8988T (cell line): ENCODE results near the gene CPA4.

Experiments
- DNase-seq: peaks from one replicate; pipeline ENCODE4 v3.0.0; 2011

The CPA4 gene

DNA sequence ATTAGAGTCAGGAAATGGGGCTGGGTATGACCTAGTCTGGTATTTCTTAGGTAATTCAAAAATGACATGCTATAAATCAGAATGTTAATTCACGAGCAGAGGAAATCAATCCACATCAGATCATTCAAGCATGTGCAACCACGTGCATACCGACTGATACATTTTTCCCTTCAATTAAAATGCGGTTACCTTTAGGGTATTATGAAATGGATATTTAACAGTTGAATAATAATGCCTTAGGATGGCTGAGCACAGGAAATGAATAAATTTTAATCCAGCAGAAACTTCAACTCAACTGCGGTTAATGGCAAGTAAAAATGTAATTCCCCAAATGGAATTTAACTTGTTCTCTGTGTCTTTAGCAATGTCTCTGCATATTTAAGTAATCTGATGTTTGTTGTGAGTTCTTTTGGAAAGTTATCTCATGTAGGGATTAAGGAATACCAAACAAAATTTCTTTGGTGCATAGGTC lies 17.1 kb upstream of the CPA4 start:
- no peak for DNase-seq

DNA sequence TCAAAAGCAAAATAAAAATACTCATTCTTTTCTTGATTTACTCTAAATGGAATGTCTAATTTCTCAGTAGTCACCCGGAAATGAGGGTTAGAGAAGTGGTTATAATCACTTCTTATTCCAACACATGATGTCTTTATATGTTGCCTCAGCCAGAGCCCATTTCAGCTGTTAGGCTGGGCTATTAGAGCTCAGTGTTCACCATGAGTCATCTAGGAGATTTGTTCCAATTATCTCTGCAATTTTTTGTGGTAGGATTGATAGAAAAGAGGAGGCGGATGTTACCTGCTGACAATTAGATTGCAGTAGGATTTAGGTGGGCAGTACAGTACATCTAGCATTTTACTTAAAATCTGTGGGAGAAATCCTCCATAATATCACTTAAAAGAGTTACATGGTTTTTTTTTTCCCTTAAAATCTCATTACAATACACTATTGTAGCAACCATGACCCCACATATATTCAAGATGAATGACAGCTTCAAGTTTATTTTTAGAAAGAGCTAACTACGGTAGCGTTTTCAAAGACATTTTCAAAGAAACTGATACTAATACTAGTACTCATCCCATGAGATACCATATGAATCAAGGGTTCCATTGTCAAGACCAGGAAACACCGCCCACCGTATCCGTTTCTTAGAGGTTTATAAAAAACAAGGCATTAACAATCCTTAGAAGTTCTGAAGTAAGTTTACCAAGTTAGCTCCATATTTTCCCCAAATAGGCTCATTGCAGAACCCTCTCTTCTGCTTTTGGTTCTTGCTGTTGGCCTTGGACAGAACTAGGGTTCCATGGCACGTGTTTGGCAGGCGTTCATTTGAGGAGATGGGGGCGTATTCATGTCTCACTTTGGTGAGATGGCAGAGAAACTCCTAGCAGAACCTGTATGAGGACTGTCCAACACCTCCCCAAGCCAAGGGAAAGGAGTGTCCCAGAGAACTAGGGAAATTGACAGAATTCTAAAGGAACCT lies 15.9 kb upstream of the CPA4 start:
- DNase-seq: no peak

DNA sequence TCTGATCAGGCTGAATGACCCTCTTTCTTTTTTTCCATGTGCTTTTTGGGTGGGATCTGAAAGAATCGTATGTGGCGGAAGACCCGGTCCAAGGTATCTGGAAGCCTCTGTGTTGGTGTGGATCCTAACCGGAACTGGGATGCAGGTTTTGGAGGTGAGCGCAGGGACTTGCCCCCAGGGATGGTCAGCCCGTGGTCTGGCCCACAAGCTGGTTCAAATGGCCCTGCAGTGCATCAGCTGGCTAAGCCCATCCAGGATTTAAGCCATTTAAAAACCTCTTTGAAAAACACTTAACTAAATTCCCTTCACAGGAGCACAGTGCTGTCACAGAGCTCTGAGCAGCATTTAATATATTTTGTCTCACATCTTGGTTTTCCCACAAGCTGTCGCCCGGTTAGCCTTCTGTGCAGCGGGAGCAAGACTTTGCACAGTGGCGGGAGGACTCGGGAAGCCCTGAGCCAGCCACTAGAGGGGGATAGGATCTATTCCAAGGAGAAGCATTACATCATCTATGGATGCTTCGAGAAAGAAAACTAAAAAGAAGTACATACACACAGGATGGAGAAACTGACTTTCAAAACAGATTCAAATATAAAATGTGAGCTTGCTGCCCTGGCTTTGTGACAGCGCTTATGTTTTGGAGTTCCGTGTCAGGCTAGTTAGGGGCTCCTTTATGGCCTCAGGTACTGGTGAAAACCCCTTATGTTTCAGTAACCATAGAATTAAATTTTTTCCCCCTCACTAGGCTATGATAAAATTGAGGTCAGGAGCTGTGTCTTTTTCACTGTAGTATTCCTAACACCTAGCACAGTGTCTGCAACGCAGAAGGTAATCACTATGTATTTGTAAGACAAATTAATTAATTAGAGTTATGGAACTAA lies 15.0 kb upstream of the CPA4 start:
- peak; percentile 43 for DNase-seq

DNA sequence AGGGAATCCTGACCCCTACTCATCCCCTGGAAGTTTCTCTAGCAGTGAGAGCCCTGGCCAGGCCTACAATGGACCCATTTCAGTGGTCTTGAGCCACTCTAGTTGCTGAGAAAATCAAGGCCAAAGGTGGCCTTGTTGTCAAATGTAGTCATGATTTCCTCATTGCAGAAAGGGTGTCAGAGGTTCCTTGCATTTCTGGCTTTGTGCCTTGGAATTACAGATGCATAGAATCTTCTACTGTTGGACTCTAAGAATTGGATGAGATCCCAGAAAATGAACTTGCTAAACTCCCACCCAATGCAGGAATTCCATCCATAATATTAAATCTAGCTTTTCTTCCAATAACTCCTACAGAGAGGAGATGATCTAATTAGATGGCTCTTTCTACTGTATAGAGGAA lies 14.1 kb upstream of the CPA4 start:
- no peak for DNase-seq

DNA sequence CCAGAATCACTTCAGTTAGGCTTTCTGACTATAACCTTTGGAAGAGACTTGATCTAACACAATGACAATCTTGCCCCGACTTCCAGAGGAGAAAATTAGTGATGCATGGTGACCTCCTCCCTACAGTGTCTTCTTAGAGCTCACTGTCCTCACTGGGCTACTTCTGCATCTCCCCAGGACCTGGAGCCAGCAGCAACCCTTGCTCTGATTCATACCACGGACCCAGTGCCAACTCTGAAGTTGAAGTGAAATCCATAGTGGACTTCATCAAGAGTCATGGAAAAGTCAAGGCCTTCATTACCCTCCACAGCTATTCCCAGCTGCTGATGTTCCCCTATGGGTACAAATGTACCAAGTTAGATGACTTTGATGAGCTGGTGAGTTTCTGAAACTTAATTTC lies 13.7 kb upstream of the CPA4 start:
- DNase-seq: no peak

DNA sequence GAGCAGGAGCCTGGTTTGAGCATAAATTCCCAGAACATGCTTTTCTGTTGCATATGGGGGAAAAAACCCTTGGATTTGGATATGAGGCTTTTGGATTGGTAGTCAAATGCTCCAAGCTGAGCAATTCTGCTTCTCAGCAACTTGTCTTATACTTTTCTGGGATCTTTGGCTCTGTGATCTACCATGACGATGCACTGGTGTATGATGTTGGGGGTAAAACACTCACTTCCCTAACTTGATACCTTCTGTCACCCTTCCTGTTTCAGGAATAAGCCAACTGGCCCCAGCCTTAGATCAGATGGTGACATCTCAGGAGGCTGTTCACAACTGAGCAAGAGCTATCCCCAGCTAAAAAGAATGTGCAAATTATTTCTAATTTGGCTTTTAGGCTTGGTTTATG lies 13.1 kb upstream of the CPA4 start:
- DNase-seq: no peak

DNA sequence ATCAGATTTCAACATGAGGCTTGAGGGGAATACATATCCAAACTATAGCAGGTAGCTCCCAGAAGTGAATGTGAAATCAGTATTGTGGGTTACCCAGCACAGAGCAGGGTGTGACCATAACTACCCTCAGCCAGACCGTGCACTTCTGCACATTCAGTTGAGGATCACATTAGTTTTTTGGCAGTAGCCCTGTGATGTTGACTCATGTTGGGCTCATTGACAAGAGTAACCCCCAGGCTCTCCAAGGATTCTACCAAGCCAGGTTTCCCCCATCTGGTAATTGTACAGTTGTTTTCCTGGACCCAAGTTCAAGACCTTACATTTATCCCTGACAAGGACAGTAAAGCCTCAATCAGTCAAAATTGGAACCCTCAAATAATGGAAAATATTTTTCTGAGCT lies 11.7 kb upstream of the CPA4 start:
- DNase-seq: no peak

DNA sequence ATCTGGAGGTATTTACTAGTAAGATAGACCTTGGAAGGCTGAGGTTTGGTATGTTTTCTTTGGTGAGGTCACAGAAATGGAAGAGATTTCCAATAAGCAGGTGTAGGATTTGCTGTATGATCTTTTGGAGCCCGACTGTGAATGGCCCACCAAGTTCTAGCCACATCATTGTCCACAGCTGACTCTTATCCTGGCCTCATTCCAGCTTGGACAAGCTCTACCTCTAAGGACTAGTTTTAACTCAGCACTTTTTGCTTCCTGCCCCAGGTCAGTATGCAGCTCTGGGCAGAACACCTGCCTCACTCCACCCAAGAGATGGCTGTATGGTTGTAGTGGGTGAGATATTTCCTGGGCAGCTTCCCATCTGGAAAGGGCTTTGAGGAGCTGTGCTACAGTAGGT lies 6.1 kb upstream of the CPA4 start:
- no peak for DNase-seq

DNA sequence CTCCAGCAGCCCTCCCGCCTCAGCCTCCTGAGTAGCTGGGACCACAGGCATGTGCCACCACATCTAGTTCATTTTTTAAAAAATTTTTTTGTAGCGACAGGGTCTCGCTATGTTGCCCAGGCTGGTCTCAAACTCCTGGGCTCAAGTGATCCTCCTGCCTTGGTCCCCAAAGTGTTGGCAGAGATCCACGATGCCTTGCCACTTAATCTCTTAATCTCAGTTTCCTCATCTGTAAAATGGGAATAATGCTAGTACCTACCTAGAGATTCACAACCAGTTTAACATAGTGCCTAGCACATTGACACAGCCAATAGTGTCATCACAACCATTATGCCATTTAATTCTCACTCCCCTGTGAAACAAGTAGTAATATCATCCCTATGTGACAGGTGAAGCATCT lies 4.8 kb upstream of the CPA4 start:
- no peak for DNase-seq

DNA sequence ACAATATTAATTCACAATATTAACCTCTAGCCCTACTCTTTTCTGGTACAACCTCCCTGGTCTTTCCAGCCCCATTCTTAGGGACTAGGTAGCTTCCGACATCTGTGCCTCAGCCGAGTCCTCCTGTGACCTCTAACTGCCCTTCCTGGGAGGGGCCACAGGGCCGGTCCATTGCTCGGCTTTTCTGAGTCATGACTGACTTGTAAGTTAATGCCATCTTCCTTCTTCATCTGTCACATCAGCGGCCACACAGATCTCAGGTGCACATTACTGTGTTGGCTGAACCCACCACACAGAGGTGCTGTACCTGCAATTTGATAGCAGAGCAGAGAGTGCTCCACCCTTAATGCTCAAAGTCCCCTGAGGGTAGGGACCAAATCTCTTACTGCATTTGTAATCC lies 4.1 kb upstream of the CPA4 start:
- DNase-seq: no peak

DNA sequence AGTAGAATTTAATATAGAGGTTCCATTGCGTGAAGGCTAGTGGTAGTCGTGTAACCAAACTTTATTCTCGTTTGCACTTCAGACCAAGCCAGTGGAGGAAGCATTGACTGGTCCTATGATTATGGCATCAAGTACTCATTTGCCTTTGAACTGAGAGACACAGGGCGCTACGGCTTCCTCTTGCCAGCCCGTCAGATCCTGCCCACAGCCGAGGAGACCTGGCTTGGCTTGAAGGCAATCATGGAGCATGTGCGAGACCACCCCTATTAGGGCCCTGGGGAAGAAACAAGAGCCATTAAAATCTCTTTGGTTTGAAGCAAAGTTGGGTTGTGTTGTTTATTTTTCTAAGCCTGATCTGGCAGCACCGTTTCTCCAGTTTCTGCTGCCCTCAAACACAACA lies 3.5 kb upstream of the CPA4 start:
- no peak for DNase-seq

DNA sequence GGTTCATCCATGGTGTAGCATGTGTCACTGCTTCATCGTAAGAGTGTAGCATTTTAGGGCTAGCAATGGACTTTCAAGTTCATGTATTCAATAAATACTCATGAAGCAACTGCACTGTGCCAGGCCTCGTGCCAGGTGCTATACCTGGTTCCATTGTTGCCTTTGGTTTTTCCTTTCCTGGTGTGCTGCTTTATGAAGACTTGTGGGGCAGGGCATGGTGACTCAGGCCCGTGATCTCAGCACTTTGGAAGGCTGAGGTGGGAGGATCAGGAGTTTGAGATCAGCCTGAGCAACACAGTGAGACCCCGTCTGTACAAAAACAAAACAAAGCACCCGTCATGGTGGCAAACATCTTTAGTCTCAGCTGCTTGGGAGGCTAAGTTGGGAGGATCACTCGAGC lies 2.2 kb upstream of the CPA4 start:
- DNase-seq: no peak

DNA sequence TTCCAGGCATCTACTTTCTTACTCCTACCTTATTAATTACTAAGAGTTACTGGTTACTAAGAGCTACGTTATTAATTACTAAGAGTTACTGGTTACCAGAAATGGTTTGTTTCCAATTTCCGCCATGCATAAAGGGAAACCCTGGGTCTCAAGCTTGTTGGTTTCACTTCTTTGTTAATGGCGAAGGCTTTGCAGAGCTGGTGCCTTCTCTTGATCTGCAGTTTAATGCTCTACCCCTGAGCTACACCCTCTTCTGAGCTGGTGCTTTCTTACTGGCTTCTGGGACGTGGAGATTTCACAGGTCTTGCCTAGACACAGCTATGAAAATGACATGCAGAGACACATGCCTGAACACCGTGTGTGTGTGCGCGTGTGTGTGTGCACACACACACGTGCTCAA lies 560 bp downstream of the CPA4 start:
- DNase-seq: no peak

DNA sequence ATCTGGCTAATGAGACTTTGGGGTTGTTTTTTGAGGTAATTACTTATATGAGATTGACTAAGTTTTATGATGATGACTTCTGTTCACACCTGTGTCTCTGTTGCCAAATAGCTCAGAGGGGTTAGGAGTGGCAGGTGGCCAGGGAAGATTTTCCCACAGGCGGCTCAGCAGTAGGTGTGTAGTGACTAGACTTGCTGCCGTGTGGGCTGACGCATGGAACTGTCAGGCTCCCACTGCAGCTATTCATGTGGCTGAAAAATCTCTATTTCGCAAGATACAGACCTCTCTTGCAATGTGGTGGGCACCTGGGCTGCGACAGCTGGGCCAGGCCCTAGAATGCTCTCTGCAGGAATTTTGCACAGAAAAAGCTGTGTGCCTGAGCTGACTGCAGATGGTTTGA lies 1.4 kb downstream of the CPA4 start:
- DNase-seq: no peak

DNA sequence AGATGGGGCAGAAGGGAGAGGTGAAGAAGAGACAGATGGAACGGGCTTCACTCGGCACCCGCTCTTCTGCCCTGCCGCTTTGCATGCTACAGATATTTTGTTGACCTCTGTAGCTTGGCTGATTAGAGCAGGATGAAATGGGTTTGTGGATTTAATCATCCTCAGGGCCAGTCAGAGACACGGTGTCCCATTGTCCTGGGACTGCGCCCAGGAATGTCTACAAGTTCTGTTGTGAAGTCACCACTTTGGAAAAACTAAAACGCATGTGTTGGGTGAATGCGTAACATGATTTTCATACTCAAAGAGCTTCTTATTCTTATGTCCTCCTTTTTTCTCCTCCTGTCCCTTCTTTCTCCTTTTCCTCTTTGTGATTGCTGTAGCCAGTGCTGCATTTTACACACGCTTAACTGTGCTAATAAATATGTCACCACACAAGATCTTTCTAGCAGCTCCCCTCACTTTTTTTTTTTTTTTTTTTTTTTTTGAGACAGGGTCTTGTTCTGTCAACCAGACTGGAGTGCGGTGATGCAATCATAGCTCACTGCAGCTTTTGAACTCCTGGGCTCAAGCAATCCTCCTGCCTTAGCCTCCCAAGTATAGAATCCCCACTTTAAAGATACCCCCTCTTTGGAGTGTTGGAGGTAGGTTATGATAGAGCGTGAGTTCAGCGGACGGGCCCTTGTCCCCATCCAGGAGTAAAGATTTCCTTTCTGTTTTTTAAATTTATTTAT lies 3.4 kb downstream of the CPA4 start:
- DNase-seq: no peak

DNA sequence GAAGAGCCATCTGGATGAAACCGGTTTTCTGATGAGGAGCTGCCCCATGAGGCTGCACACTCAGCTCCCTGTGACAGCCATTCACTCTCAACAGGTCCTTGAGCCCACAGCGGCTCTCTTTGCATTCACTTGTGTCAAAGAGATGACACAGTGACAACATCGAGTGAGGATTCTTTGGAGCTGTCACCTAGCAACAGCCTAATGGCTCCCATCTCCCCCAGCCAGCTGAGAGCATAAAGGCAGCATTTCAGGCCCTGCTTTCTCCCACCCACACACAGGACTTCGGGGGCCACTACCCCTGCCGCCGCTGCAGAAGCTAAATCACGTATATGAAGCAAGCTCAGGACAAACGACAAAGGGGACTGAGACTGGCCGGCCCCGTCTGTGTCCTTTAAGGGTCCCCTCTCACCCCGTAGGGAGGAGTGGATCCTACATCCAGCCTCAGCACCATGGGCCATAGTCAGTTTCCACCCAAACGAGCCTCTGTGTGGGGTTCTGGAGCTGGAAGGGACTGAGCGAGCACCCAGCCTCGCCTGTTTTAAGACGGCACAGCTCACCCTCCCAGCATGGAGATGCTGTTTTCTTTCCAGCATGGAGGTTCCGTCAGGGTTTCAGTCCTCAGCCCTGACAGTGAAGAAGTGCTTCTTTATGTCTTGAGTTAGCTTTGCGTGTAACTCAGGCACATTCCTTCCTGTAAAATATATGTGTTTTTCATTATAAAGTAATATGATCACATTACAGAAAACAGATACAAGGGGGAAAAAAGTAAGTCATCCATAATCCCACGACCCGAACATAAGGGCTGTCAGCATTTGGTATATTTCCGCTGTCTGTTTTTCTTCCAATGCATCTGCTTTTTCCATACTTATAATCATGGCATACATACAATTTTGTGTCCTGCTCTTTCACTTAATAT lies 4.9 kb downstream of the CPA4 start:
- no peak for DNase-seq

DNA sequence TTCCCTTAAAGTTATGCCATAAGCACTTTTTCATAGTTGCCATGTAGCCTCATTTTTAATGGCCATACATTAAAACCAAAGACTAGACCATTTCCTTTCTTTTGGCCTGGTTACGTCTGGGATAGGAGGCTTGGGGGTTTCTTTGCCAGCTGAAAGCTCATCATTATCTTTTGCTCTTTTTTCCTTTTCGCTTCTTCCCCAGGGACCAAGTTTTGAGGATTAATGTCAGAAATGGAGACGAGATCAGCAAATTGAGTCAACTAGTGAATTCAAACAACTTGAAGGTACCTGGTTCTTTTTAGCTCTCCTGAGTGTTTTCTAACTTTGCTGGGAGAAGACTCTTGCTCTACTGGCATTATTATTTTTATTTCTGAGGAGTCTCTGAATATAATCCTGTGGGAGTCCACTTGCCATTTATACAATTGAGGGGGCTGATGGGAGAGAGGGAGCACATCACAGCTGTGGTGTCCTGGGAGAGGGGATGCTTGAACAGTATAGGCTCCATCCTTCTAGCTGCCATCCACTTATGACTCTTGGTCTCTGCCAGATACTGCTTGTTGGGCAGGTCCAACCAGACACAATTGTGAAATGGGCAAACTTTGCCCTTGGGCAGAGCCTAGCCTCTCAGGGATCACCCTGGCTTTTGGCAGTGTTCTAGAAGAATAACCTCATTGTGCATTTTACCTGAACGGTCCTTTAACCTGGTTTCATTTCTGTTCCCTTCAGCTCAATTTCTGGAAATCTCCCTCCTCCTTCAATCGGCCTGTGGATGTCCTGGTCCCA lies 5.8 kb downstream of the CPA4 start:
- DNase-seq: no peak

DNA sequence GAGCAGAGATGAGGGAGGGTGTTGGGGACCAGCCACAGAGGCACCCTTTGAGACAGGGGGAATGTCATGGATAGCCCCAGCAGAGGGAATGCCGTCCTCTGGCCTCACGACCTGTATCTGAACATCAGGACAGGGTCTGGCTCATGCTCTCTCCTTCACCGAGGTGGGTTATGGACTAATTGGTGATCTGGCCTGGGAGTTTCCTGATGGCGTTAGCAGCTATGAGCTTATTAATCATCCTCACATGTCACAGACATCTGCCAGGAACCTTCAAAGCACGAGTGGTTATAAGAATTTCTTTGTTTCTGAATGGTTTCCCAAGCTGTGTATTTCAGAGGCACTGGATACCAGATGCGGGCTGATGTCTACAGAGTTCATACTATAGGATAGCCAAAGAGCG lies 6.9 kb downstream of the CPA4 start:
- no peak for DNase-seq

DNA sequence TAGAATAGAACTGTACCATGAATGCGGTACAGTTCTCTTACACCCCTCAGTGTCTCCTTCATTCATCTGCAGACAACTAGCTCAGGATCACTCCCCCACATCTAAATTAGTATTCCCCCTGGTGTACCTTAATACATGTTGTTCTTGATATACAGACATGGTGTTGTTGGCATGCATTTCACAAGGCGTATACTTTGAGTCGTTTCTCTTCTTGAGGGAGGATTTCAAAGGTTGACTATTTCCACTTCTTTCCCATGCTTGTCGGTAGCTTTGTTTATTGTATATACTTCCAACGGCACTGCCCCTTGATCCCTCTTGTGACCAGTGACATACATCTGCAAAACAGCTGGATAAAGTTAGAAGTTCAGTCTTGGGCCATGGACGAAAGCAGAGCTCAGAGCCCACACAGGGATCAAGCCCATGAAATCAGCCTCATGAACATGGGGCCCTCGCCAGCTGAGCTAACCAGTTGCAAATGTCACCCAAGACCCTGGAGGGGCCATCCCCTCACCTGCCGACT lies 8.6 kb downstream of the CPA4 start:
- DNase-seq: no peak

DNA sequence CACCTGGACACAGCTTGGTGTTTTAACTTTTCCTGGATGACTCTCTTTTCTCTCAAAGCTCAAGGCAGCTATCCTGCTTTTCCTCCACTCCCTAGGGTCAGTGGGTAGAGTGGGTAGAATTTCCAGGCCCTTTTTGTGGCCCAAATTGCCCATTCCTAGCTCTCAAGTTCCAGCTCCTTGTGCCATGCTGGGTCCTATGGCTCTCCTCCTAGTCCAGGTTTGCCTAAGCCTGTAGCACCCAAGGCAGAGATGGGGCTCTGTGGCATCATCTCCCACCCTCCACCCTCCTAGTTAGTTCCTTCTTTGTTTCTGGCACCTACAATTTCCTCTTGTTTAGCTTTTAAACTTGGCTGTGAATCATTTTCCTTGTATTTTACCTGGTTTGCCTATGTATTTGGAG lies 9.7 kb downstream of the CPA4 start:
- DNase-seq: no peak

DNA sequence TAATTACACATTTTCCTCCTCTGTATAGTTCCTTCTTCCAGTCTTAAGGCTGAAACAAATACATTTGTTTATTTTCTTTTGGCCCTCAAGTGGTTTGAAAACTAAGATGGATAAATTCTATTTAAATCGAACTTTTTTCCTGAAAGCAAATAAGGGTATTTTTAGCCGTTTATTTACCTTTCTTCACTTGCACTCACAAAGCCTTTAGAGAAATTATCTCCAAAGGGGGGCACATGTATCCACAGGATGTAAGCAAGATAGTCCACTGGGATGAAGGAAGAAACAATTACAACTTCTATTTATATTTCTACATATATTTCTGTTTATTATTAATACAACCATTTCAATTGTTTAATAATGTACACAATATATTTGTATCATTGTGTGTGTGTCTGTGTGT lies 10.2 kb downstream of the CPA4 start:
- DNase-seq: no peak
